Lower leg skin (tissue), 4 donors: ENCODE data around the gene CHD8. TPM values are rescaled to one million over a fixed set of nuclear protein-coding genes. Genes with fewer than 3 reads are reported as not detected.
"Not testable (repeated sequence)": the region's sequence is repeated elsewhere in the genome, so short reads cannot be mapped to it uniquely, and the experiment has no call there.

ENCODE experiments used
- DNase-seq, 2 donors: peaks; one replicate each; pipeline ENCODE4 v3.0.0-alpha.2; 2019; ENCODE audit warnings: low spot score in 2 of 2
- H3K4me3 ChIP-seq: fragments of 200-600 bp; sonication (generic); 2 replicates; pipeline ENCODE4 v1.5.1; 2017; ENCODE audit warnings: mild to moderate bottlenecking, low read depth; ENCODE audit not compliant: poor library complexity, severe bottlenecking
- POLR2A ChIP-seq, 2 donors: fragments of 450-650 bp; IDR thresholded peaks; one replicate each; pipeline ENCODE4 v1.6.1; 2016 to 2017; ENCODE audit warnings: antibody characterized with exemption in 2 of 2, mild to moderate bottlenecking in 1 of 2, moderate library complexity in 1 of 2
- WGBS, 2 donors: methylation state at CpG; one replicate each; pipeline ENCODE4 v1.1.5; 2018; 5-methylcytosine and 5-hydroxymethylcytosine counted together
- intact Hi-C: fragments of 100-400 bp; cut with DNase I; formaldehyde crosslinking; loops from one replicate; pipeline ENCODE4 v1.15.0; 2023; ENCODE audit warnings: low total_unique reads
- total RNA-seq, 4 donors: library from RNA; depleted of rRNA; stranded (reverse); fragments of >200 nt; gene quantifications; one replicate each; pipeline ENCODE4 v1.1.0, GENCODE V29; 2016
- TF ChIP-seq, protein P1 (sequence below), 3 donors: fragments of 450-650 bp; IDR thresholded peaks; one replicate each; pipeline ENCODE4 v1.5.1; 2016; ENCODE audit warnings: antibody characterized with exemption in 3 of 3, mild to moderate bottlenecking in 3 of 3, moderate library complexity in 2 of 3

The CHD8 gene
- total RNA-seq, 4 donors from 2014 or later, result 78.4 to 98.6 (median 97.0) TPM

DNA sequence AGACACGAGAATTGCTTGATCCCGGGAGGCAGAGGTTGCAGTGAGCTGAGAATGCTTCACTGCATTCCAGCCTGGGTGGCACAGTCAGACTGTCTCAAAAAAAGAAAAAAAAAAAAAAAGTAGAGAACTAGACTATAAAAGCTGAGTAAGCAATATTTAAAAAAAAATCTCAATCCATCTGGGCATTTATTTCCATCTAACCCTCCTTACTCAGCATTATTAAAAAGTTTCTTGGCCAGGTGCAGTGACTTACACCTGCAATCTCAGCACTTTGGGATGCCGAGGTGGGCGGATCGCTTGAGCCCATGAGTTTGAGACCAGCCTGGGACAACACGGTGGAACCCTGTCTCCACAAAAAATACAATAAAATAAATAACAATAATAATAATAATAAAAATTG, 76.6 kb downstream of the CHD8 start:
- TF ChIP-seq POLR2A (IDR thresholded peaks at IDR 0.05), result no peak
- TF ChIP-seq, protein P1, sequence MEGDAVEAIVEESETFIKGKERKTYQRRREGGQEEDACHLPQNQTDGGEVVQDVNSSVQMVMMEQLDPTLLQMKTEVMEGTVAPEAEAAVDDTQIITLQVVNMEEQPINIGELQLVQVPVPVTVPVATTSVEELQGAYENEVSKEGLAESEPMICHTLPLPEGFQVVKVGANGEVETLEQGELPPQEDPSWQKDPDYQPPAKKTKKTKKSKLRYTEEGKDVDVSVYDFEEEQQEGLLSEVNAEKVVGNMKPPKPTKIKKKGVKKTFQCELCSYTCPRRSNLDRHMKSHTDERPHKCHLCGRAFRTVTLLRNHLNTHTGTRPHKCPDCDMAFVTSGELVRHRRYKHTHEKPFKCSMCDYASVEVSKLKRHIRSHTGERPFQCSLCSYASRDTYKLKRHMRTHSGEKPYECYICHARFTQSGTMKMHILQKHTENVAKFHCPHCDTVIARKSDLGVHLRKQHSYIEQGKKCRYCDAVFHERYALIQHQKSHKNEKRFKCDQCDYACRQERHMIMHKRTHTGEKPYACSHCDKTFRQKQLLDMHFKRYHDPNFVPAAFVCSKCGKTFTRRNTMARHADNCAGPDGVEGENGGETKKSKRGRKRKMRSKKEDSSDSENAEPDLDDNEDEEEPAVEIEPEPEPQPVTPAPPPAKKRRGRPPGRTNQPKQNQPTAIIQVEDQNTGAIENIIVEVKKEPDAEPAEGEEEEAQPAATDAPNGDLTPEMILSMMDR (IDR thresholded peaks at IDR 0.05), result no peak

GRCh38 chr14:21373980-21374379, 81.9 kb downstream of the CHD8 start:
- intact Hi-C loops, result no loop called here
- WGBS, 2 donors, result 93 to 95% methylated on average over 1 of the region's 1 CpG
- TF ChIP-seq, protein P1 (IDR thresholded peaks at IDR 0.05), result no peak
- TF ChIP-seq POLR2A (IDR thresholded peaks at IDR 0.05), result no peak
- no peak overlapping the region for H3K4me3 ChIP-seq
- no peak for DNase-seq

More for the DNA sequence above, 76.6 kb downstream of the CHD8 start:
- no peak overlapping the region for H3K4me3 ChIP-seq
- WGBS, 2 donors, result 86 to 87% methylated on average over 6 of the region's 6 CpGs
- no peak for DNase-seq
- intact Hi-C loops, result no loop called here

- 95 to 100% methylated on average over 1 of the region's 1 CpG for WGBS, 2 donors
- DNase-seq, intact Hi-C loops, H3K4me3 ChIP-seq: not testable (repeated sequence)
These were observed 83.1 kb downstream of the CHD8 start for GRCh38 chr14:21372814-21373213.

DNA sequence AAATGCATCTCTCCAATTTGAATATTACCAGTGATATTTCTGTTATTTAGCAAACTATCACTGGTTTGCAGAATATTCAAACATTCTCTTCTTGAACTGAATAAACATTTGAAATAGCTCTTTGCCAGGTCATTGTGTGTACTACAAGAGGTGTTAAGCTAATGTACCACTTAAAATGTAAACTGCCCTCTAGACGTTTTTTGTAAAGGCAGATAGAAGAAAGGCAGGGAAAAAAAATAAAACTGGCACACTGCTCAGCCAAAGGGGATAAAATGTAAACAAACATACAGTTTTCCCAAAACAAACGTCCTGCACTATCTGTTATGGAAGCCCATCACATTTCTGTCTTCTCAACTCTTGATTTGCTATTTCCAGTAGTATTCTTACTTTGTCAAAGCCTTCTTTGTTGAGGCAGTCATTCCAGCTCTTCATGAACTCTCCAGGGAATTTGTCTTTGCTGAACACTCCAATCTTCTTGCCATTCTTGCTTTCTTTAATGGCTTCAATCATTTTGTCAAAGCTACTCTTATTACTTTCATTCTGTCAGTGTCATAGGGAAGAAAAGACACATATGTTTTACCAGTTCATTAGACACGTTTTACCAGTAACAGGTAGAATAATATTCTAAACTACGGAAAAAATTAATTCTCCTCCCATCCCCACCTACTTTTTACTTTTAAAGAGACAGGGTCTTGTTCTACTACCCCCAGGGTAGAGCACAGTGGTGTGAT, 85.8 kb downstream of the CHD8 start:
- 70 to 75% methylated on average over 4 of the region's 4 CpGs for WGBS, 2 donors
- no peak overlapping the region for H3K4me3 ChIP-seq
- intact Hi-C loops, result no loop called here
- TF ChIP-seq, protein P1 (IDR thresholded peaks at IDR 0.05), result no peak
- no peak for TF ChIP-seq POLR2A (IDR thresholded peaks at IDR 0.05)
- no peak for DNase-seq

- intact Hi-C loops, result no loop called here
- no peak for TF ChIP-seq POLR2A (IDR thresholded peaks at IDR 0.05)
- TF ChIP-seq, protein P1 (IDR thresholded peaks at IDR 0.05), result no peak
- WGBS, 2 donors, result 94 to 97% methylated on average over 6 of the region's 6 CpGs
- no peak for DNase-seq
- no peak overlapping the region for H3K4me3 ChIP-seq
These were observed 88.3 kb downstream of the CHD8 start for GRCh38 chr14:21367582-21368144.

- TF ChIP-seq, protein P1 (IDR thresholded peaks at IDR 0.05), result no peak
- TF ChIP-seq POLR2A (IDR thresholded peaks at IDR 0.05), result no peak
- 93 to 96% methylated on average over 4 of the region's 4 CpGs for WGBS, 2 donors
- intact Hi-C loops, result no loop called here
- no peak for DNase-seq
- H3K4me3 ChIP-seq, result no peak overlapping the region
These were observed 99.4 kb downstream of the CHD8 start for GRCh38 chr14:21356511-21356910.
